NCI-H128 (cell line): Measurements from ENCODE around the gene PRXL2A.
A peak's percentile ranks its signal among the peaks of the same experiment; 100 is the strongest.

Experiments
- DNase-seq: peaks from one replicate; lab custom pipeline; 2025; ENCODE audit not compliant: unreplicated experiment; lab: John Stamatoyannopoulos, UW

PRXL2A gene

DNA sequence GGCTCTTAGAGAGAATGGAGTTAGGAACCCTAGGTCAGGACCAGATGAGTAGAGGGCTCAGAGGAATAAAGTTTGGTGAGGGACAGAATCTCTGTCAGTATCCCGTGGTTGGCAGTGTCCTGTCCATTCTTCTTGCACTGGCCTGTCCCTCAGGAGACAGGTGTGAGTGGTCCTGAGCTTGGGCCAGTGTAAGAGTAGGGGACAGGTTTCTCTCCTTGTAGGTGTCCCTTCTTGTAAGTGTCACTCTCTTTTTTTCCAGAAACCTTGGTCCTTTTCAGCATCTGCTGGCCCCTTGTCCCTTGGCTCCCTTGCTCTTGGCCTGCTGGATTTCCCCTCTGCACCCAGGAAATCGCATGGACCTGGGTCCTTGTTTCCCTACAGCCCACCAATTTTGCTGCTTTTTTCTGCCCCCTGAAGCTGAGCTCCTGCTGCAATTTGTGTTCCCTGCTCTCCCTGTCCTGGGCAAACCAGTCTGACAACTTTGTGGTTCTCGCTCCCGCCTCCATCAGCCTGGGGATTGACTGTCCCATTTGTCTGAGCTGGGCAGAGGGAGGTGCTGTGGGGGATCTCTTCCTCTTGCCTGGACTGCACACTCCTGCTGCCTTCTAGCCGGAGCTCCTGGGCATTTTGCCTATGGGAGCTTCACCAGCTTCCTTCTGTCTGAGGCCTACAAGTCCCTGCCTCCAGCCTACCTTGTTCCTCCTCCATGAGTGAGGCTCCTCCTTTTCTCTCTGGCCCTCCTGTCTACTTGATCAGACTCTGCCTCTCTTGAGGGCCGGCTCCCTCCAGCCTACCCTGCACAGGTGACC is 52.3 kb downstream of the PRXL2A start:
- peak; percentile 24 for DNase-seq

GRCh38 chr10:80461208-80462183 is 53.1 kb downstream of the PRXL2A start:
- no peak for DNase-seq

GRCh38 chr10:80462299-80462980 is 54.1 kb downstream of the PRXL2A start:
- DNase-seq: no peak

DNA sequence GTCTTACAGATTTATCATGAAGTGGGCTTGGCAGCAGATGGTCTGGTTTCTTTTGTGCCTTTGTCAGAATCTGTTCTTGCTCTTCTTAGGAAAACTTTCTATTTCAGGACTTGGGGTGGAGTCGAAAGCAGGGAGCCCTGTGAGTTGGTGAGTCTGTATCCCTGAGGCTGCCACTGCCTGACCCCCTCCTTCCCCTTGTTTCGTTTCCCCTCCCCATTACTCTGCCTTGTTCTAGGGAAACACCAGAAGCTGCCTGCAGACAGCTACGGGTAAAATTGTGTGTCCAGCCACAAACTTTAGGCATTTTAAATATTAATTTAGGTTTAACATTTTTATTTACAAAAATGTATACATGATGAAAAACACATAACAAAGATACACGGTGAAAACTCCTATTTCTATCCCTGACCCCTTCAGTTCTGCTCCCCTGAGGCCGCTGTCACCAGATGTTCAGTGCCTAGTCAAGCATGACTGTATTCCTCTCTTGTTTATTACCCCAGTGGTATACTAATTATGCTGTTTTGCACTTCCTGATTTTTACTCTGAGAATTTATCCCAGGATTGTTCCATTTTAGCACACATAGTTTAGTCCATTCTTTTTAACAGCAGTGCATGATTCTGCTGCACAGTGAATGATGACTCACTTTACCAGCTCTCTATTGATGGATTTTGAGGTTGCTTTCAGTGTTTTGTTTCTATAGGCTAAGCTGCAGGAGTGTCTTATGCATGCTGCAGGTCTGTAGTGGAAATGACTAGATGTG is 54.8 kb downstream of the PRXL2A start:
- no peak for DNase-seq

DNA sequence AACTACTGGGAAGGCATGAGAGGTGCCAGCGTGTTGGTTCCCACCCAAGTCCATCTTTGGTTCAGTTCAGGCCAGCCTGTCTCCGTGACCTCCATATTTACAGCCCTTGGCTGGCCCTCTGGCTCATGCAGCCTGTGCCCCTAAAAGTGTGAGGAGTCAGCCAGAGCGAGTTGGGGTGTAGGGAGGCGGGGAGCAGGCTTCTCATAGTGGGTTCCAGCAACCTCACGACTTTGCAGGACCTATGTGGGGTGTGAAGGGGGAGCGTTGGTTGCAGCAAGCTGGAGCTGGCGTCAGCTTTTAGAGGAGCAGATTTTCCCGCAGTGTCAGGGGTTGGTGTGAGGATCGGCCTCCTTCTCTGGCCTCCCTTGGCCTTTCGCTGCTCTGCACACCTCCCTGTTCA is 55.5 kb downstream of the PRXL2A start:
- DNase-seq: no peak

DNA sequence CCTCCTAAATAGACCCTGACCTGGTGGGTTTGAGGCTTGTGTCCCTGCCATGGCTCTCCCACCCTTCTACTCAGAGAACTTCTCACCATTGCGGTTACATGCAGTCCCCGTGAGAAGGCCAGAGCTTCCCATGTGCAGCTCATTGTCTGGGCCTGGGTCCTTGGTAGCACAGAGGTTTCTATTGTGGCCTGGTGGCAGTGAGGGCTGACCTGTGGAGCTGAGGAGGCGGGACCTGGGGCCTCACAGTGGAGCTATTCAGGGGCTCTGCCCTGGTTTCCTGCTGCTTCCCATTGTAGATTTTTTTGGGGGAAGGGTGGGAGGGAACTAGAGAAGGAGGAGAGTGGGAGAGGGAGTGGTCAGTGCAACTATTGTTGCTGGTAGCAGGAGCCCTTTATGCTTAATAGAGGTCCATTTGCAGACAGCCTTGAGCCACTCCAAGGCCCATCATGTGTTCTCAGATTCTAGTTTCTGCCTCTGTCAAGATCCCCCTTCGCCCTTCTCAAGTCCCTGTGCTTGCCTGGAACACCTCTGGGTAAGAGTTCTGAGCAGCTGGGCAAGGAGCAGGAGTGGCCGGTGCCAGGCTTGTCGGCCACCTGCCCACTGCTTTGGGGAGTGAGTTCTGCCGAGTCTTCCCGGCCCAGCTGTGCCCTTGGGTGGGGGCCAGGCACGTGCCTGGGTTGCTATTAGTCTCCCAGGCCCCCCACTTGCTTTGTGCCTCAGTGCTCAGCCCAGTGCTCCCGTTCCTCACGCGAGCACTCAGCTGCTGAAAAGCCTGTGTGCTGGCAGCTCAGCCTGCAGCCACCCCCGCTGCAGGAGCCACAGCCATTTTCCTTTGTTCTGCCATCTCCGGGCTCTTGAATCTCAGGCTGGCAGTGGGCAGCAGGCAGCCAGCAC is 56.5 kb downstream of the PRXL2A start:
- DNase-seq: no peak

- no peak for DNase-seq
Measured at GRCh38 chr10:80465451-80465835, 57.1 kb downstream of the PRXL2A start.

- no peak for DNase-seq
Measured at GRCh38 chr10:80465839-80466590, 57.7 kb downstream of the PRXL2A start.

DNA sequence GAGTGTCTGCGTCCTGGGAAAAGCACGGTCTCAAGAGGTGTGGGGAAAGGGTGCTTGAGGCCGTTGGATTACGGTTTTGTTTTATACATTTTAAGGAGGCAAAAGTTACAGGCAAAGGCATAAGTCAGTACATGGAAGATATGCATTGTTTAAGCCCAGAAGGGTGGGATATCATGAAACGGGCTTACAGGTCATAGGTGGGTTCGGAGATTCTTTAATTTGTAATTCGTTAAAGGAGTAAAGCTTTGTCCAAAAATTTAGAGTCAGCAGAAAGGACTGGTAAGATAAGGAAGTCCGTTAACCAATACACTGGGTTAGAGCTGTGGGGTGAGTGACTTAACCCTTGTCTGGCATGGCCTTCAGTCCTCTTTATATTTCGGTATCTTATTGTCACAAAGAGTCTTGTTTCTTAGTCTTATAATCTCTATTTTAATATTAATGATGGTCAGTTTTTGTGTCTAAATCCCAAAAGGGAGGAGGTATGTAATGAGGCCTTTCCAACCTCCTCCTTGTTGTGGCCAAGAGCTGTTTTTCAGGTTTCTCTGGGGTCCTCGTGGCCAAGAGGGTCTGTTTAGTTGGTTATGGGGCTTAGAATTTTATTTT is 58.5 kb downstream of the PRXL2A start:
- no peak for DNase-seq

GRCh38 chr10:80468002-80468401 is 59.7 kb downstream of the PRXL2A start:
- DNase-seq: no peak

GRCh38 chr10:80468806-80469421 is 60.6 kb downstream of the PRXL2A start:
- DNase-seq: no peak

DNA sequence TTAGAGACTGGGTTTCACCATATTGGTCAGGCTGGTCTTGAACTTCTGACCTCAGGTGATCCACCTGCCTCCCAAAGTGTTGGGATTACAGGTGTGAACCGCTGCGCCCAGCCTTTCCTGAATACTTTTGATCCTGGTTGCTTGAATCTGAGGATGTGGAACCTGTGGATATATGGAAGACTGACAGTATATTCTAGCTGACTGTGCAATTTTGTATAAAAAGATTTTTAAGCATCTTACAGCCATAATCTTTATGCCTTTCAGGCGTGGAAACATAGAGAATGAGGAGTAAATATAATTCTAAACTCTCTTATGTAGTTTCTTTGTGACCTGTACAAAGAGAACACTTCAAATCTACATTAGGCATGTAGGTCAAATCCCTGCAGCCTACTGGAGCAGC is 61.9 kb downstream of the PRXL2A start:
- DNase-seq: no peak

DNA sequence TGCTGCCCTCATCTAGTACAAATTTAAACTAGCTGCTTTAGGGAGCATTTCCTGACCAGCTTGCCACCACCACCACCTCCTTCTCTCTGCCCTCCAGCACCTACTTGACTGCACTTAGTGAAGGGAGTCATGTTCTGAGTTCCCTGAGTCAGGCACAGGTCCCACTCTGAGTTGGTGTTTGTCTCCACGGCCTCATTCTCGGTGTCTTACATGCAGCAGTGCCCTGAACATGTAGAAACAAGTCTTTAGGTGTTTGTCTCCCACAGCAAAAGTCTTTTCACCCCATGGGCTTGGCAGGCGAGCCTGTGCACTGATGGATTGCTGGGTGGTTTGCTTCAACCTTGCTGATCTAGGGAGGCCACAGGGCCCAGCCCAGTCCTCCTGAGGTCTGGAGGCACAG is 62.6 kb downstream of the PRXL2A start:
- no peak for DNase-seq

DNA sequence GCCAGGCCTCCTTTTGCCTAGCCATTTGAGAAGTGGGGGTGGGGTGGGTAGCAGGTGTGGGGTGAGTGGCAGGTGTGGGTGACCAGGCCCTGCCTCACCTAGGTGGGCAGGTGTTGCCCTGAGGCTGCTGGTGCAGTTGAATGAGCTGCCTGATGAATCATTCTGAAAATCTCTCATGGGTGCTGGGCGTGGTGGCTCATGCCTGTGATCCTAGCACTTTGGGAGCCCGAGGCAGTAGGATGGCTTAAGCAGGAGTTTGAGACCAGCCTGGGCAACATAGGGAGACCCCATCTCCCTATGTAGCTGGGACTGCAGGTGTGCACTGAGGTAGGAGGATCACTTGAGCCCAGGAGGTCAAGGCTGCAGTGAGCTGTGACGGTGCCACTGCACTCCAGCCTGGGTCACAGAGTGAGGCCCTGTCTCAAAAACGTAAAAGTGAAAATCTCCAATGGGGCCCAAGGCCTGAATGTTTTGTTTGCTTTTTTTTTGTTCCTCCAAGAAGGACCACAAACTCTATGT is 63.4 kb downstream of the PRXL2A start:
- DNase-seq: no peak

DNA sequence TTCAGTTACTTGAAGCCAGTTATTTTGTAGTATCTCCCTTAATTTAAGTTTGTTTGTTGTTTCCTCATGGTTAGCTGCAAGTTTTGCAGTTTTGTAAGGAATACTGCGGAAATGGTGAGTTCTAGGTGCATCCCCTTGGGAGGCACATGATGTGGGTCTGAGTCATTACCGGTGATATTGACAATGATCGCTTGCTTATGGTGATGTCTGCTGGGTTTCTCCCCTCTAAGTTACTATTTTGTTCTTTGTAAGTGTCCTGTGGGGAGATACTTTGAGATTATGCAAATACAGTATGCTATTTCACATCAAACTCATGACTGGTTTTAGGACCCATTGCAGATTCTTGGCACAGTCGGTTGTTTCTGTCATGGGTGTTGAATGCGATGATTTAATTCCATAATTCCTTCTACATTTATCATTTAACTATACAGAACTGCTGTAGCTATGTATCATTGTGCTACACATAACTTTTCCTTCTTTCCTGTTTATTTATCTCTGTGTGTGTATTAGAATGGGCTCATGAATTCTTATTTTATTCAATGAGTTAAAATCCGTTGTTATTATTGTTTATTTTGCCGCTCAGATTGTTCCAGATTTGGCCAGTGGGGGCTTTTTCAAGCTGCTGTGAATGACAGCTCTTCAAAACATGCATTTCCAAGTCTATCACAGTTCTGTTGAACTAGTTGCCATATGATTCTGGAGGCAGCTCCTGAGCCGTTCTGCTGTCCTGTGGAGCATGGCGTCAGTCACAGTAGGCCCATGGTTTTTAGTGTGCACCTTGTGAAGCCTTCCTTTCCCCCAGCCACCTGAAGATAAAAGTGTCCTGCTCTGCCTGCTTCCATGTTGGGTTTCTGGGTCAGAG is 64.1 kb downstream of the PRXL2A start:
- no peak for DNase-seq

GRCh38 chr10:80473096-80473657 is 64.8 kb downstream of the PRXL2A start:
- DNase-seq: no peak
